KG1 (cell line): ENCODE measurements around the gene YIPF3.
"Not testable (repeated sequence)": the region's sequence is repeated elsewhere in the genome, so short reads cannot be mapped to it uniquely, and the experiment has no call there.

Experiments used
- DNase-seq: peaks from one replicate; lab custom pipeline; 2025; lab: John Stamatoyannopoulos, UW

Gene YIPF3

GRCh38 chr6:43491750-43492661 is 24.7 kb downstream of the YIPF3 start:
- no peak for DNase-seq

GRCh38 chr6:43490523-43490939 is 26.2 kb downstream of the YIPF3 start:
- no peak for DNase-seq

- no peak for DNase-seq
Measured at GRCh38 chr6:43489277-43490072, 27.3 kb downstream of the YIPF3 start.

- DNase-seq: no peak
Measured at GRCh38 chr6:43488667-43489276, 28.0 kb downstream of the YIPF3 start.

GRCh38 chr6:43481591-43482236 is 35.0 kb downstream of the YIPF3 start:
- no peak for DNase-seq

- no peak for DNase-seq
Measured at GRCh38 chr6:43481075-43481474, 35.7 kb downstream of the YIPF3 start.

- DNase-seq: no peak
Measured at GRCh38 chr6:43478008-43478372, 38.7 kb downstream of the YIPF3 start.

- peak; percentile 72 for DNase-seq
Measured at GRCh38 chr6:43477235-43478007, 39.3 kb downstream of the YIPF3 start, which contains the start of gene TJAP1. TJAP1 (plus strand) TSS chr6:43477570; CDS start chr6:43499002, 21,432 bp downstream.

GRCh38 chr6:43476746-43477145 is 40.0 kb downstream of the YIPF3 start:
- DNase-seq: no peak

- DNase-seq: no peak
Measured at GRCh38 chr6:43475516-43475915, 41.2 kb downstream of the YIPF3 start.

- no peak for DNase-seq
Measured at GRCh38 chr6:43472515-43472914, 44.2 kb downstream of the YIPF3 start.

- no peak for DNase-seq
Measured at GRCh38 chr6:43471399-43471798, 45.3 kb downstream of the YIPF3 start.

- no peak for DNase-seq
Measured at GRCh38 chr6:43469947-43470346, 46.8 kb downstream of the YIPF3 start.

GRCh38 chr6:43468748-43469681 is 47.7 kb downstream of the YIPF3 start:
- no peak for DNase-seq

GRCh38 chr6:43468240-43468639 is 48.5 kb downstream of the YIPF3 start:
- DNase-seq: no peak

- DNase-seq: no peak
Measured at GRCh38 chr6:43467752-43468151, 49.0 kb downstream of the YIPF3 start.

- not testable (repeated sequence) for DNase-seq
Measured at GRCh38 chr6:43467265-43467664, 49.5 kb downstream of the YIPF3 start.

GRCh38 chr6:43465948-43466347 is 50.8 kb downstream of the YIPF3 start:
- no peak for DNase-seq

- no peak for DNase-seq
Measured at GRCh38 chr6:43464337-43464736, 52.4 kb downstream of the YIPF3 start.

GRCh38 chr6:43461936-43462335 is 54.8 kb downstream of the YIPF3 start:
- no peak for DNase-seq
